ENCODE measurements around the gene MAFG.
"Not testable (repeated sequence)": the region's sequence is repeated elsewhere in the genome, so short reads cannot be mapped to it uniquely, and the experiment has no call there.

MAFG gene

DNA sequence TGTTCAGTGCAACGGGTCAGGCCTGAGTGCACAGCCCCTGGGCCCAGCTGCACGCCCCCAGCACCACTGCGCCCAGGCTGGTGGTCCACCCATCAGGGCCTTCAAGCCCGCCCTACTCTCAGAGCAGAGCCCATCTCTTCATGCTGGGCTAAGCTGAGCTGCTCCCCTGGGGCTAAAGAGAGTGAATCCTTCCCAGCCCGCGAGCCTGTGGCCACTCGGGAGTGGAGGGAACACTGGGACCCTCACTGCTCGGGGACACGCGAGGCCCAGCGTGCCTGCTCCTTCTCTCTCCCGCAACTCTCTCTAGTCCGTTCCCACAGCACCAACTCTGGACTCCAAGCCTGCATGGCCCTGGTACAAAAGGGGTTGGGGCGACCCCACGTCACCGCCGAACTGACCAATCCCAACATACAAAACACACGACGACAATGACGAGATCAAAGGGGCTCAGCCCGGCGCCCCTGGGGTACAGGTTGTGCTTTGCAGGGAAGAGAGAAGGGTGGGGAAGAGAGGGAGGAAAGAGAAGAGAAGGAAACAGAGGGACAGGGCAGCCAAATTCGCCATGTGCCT is 5.5 kb downstream of the MAFG start:
- peak; percentile 0 for DNase-seq

DNA sequence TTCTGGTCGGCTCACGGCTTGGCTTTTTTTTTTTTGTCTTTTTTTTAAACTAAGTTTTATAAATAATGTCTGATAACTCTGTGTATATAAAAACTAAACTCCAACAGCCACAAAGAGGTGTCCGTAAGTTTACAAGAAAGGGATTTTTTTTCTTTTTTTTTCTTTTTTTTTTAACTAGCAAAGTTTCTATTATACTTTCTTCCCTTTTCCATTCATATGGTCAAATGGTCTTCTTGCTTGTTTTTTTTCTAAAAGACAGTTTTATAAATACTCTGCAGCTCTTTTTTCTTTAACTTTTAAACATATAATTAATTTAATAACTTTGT is 6.0 kb downstream of the MAFG start:
- DNase-seq = no peak

DNA sequence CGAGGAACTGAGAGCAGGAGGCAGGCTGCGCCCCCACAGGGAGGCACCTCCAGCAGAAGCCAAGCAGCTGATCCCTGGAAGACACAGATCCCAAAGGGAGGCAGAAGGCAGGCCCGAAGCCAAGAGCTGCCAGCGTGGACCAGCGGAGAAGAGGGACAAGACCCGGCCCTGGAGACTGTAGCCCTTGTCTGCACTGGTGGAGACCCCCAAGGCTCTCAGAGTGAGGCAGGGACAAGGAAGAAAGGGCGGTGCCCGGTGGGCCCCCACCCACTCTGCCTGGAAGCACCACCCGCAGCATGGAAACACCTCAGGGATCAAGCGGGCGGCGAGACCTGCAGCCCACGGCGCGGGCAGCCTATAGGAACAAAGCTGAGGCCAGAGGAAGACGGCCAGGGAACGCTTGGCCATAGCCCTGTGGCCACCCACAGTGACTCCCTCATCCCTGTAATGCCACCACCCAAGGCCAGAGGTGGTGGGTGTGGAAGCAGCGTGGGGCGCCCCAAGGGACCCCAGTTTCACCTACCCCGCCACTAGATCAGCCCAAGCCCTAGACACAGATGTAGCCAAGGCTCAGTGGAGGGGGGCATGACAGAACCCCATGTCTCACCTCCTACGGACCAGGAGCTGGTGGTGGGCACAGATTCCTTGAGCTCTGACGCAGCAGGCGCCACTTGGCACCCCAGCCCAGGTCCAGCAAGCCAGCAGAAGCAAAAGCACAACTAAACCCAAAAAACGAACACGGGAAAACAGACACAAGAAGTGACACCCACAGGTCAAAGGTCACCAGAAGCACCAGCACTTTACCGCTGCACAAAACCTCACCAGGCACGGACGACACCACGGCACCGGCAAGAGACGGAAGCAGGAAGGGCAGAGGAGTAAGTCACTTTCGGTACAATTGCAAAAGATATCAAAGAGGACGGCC is 6.7 kb downstream of the MAFG start:
- DNase-seq = no peak

DNA sequence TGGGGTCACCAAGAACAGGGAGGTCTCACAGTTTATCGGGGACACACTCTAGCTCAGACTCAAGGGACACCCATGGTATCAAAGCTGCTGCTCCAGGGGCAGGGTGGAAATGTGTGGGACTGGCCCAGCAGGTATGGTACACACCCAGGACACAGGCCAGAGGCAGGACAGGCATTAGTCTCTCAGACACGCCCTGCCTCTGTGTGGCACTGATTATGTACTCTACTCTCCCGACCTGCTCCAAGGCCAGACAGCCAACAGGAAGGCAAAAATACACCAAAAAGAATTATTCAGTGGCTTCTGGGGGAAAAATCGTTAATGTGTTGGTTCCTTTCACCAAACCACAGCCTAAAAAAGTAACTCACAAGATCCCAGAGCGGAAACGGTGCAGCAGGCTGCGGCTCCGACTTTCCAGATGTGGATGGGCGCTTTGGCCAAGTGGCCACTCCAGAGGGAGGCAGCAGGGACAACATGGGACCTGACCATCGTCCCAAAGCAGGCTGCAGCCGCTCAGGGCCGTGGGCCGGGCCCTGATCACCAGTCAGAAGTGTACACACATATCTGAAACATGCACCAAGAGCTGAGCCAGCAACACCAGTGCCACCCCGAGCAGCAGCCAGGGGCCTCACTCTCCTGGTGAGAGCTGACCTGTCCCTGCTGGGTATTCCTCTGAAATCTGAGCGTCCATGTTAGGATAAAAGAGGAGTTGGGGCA is 8.5 kb downstream of the MAFG start:
- DNase-seq = peak; percentile 1

DNA sequence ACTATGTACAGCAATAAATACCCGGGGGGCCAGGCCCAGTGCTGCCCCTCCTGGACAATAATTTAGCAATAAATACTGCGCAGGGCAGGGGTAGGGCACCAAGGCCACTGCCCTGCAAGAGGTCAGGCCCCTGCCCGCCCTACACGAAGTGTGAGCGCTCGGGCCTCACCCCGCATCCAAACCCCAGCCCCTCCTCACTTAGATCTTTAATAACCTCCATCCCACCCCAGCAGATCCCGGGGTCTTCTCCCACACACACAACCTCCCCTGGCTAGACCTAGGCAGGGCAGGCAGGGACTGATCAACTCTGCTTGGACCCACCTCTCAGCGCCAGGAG is 9.2 kb downstream of the MAFG start:
- DNase-seq = not testable (repeated sequence)

DNA sequence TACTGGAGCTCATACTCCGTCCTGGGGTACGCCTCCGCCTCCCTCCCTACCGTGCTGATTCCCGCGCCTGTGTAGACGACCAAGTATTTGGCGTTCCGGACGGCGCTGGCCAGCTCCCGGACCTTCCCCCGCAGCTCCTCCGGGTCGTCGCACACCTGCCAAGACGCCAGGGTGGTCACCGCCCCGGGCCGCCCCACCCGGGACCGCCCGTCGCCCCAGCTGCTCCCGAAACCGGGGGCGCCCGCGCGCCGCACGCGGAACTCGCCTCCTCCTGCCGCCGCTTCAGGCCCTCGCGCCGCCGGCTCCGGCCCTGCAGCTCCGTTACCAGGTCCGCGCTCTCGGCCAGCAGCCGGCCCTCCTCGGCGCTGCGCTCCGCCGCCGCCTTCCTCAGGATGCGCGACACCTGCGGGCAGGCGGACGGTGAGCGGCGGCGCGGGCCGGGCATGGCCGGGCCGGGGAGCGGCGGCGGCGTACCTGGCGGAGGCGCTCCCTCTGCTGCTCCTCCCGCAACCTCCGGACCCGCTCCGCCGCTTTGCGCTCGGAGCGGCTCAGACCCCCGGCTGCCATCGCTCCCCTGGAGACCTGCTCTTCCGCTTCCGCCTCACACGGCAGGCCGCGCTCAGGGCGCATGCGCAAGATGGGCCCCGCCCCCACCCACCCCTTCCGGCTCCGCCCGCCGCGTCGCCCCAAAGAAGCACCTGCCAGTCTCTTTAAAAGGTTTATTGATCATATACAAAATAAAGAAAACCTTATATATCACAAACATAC is 9.8 kb downstream of the MAFG start, which contains the start of gene SIRT7:
TSS of gene SIRT7 (minus strand) at position 612 of the 768 bp plus-strand sequence. CDS start at position 567, 45 bp downstream.
- DNase-seq = peak; percentile 64

DNA sequence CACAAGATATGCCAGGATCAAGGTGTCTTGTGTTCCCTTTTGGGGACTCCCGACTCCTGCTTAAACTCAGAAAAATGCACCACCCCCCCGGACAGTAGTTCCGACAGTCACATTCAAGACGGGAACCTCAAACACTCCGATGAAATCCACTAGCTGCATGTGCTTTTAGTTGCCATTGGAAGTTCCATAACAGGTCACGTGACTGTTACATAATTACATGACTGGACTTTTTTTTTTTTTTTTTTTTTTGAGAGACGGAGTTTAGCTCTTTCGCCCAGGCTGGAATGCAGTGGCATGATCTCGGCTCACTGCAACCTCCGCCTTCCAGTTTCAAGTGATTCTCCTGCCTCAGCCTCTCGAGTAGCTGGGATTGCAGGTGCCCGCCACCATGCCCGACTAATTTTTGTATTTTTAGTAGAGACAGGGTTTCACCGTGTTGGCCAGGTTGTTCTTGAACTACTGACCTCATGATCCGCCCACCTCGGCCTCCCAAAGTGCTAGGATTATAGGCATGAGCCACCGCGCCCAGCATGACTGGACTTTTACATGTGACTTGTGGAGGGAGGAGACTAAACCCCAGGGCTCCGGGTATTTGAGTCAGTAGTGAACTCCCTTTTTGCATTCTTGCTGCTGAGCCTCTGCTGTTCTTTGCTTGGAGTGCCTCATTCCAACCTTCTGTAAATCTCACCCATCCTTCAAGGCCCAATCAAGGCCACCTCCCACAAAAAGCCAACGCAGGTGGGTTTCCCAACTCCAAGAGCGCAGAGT is 11.1 kb downstream of the MAFG start:
- DNase-seq = peak; percentile 79

DNA sequence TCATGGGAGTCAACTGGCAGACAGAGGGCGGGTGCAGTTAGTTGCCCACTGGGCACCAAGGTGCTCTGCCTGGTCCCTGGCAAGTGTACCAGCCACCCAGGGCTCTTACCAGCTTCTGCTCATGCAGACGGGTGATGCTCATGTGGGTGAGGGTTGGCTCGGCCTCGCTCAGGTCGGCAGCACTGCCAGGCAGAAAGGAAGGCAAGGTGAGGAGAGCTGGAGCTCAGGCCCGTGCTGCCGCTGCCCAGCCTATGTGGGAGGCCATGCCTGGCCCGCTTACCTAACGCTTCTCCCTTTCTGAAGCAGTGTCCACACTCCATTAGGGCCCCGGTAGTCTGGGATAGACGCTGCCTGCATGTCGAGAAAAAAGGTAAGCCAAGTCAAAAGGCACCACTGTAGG is 12.2 kb downstream of the MAFG start:
- DNase-seq = no peak

DNA sequence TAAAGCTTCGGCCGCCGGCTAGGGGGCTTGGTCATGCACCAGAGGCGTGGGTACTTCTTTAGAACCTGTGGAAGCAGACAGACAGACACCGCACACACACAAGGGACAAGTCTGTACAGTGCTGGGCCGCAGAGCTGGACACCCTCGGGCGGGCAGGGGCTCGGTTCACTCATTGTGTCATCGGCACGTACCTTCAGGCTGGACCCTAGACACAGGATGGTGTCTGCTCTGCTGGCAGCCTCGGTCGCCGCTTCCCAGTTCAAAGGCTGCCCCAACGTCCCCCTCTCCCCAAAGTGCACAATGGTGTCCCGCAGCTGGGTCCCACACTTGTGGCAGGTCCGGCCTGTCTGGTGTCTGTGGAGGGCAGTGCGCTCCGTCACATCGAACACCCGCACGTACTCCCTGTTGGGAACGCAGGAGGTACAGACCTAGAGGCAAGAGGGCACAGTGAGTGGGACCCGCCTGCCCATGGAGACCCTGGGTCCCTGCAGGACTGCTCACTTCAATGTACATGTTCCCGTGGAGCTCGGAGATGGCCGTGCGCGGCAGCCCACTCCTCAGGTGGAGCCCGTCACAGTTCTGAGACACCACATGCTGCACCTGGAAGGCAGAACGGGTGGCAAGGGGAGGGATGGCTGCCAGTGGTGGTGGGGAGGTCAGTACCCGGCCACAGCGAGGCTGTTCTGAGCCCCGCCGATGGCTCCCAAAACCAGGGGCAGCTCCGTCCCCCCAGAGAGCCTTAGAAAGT is 13.3 kb downstream of the MAFG start:
- no peak for DNase-seq

DNA sequence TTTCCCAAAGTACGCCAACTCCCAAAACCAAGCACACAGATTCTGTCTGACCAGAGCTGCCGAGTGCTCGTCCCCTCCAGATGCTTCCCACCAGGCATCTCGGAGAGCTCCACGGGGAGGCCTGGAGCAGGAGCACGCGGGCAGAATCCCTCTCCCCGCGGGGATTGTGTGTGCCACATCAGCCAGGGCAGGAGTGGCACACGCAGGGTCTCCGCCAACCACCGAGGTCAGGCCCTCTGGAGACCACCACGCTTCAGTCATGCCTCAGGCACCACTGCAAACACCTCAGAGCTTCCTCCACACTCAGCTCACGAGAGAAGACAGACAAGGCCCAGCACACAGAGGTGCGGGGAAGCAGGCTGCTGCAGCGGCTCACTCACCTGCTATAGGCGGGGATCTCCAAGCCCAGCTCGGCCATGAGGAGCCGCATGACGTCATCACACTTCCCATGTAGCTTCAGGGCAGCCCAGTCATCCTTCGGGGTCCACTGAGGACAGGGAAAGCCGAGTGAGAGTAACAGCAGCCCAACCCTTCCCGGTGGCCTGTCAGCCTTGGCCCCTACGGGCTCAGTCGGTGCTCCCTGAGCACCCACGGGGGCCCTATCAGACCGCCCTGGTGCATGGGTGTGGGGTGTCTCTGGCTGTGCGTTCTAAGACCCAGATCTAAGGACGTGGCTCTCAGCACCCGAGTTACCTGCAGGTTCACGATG is 14.0 kb downstream of the MAFG start:
- no peak for DNase-seq

DNA sequence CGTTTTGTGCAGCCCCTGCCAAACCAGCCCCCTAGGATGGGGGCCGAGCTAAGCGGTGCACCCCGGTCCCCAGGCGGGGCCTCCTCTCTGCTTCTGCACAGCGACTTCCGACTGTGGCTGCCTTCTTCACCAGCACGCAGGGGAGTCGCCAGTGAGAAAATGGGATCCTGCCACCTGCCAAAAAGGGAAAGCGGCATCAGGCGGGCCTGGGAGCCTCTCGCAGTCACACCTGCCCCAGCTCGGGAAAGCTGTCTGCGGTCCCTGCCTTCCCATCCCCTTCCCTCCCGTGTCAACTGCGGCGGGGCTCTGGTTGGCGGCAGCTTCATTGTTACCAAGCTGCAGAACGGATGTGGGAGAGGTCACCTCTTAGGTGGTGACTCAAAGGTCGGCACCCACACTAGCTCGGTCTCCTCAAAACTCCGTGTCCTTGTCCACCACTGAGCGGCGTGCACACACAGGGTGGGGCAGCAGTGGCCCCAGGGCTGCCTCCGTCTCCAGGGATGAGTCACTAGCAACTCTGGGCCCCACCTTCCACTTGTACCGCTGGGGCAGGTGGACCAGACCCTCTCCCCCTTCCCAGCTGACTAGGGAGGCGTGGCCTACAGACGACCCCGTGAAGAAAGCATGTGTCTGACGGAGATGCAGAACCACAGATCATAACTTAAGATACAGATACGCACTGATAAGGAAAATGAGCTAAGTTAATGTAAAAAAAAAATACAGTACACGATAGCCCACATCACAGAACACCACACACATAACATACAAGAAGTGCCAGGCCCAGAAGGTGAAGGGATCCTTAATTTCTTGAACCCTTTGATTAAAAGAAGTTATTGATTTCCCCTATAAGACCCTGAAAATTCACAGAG is 14.9 kb downstream of the MAFG start:
- DNase-seq = no peak

DNA sequence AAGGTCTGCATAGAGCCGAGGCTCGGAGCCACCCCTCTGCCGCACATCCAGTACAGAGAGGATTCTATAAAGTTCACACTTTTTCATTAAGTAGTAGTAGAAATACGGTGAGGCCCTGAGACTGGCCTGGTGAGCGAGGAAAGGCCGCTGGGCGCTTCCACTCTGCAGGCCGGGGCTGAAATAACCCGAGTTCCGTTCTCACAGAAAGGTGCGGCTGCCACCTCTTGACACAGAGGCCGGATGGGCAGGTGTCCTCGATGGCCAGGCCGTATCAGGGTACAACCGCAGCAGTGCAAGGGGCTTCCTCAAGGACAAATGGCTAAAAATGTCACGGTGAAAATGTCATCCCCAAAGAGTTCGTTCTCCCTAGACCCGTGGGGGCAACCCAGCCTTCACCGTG is 15.6 kb downstream of the MAFG start:
- DNase-seq = no peak

DNA sequence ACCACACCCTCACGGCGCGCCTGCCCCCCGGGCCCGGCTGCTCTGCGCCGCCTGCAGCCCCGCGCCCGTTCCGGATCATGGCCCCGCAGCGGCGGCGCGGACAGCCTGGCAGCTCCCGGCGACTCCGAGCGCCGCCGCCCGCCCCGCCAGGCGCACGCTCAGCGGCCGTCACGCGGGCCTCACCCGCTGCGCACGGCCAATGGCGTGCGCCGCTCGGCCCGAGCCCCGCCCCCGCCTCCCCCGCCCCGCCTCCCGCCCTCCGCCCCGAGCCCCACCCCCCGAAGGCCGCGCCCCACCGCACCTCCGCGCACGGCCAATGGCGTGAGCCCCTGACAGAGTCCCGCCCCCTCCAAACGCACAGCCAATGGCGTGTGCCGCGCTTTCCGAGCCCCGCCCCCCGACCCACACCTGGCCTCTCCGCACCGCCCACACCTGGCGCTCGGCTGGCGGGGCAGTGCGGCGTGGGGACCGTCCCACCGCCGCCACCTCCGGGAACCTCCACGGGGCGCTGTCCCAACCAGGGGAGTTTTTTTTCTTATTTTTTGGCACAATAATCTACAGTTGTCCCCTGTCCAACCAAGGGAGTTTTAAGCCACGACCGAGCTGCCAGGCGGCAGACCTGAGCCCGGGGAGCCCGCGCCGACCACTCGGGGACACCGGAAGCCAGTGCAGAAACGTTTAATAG is 16.1 kb downstream of the MAFG start, which contains the start of gene PCYT2:
TSS of gene PCYT2 (minus strand) at position 123 of the 685 bp plus-strand sequence. CDS start at position 79, 44 bp downstream.
- DNase-seq = peak; percentile 66

DNA sequence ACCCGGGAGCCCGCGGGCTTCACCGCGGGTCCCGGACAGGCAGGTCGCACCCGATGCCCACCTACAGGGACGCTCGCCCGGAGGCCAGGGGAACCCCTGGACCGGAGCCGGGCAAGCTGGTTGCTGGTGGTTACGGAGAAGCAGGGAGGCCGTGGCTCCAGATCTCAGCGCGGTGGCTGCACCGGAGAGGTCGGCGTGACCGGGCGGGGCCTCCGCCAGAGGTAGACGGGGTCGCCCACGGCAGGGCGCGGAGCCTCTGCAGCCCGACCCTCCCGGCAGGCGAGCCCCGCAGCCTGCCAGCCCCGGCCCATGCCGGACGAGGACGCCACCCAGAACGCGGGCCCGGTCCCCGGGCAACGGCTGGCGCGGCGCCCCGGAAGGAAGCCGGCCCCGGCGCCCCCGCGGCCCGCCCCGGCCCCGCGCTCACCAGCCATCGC is 16.7 kb downstream of the MAFG start:
- DNase-seq = no peak

DNA sequence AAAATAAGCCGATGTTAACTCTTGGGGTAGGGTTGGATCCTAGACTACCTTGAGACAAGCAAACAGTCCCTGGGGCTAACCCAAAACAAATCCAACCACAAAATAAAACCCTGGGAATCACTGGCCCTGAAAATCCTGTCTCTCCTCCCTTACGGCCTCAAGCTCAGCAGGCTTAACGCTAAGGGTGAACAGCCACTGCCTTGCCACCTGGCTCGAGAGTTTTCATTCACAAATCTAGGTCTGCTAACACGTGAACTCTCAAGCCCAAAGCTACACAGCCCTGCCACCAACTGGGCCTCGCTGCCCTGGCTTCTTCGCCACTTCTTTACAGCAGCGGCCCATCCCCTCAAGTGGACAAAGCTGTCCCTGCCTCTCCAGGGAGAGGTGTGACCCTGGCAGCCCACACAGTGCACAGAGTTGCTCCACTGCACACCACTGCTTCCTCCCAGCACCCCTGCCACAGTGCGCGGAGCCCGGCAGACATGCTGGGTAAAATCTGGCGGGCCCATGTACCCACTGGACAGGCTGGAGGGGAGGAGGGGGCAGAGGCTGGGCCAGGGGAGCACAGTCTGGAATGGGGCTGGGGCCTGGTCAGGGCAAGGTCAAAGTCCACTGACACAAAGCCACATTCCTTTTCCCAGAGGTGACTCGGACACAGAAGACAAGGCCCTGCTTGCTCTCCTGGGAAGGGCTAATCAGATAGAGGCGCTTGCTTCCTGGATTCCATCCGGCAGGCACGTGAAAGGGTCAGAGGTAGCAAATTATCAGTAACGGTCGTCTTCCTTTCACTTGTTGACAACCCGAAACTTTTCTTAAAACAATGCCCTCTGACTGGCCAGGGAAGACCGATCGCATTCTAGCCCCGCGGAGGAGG is 17.3 kb downstream of the MAFG start:
- DNase-seq = no peak

DNA sequence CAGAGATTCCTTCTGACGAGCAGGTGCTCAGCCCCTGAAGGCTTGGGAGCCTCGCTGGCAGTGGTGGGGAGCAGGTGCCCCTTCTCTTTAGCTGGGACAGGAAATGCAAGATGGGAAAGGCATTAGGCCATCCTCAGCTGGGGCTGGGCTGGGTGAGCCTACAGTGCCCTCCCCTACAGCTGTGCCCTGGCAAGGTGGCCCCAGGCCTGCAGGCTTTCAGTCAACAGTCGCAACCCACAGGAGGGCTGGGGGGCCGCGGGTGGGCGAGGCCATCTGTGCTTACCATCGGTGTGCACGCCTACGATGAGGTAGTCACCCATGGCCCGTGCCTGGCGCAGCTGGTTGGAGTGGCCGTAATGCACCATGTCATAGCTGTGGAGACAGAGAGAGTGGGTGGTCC is 18.3 kb downstream of the MAFG start:
- no peak for DNase-seq

DNA sequence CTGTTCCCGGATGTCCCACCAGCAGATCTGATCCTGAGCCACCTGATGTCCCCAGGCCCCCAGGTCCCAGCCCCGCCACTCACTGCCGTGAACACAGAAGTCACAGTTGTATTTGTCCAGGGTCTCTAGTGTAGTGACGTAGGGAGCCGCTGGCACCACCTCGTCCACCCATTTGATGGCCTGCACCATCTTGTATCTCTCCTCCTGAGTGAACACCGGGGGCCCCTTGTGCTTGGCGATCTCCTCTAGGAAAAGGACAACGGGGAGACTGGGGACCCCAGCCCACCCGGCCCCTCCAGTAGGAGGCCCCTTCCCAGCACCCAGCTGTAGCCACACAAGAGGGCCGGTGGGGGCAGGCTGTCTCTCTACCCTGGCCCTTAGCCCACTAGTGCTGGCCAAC is 18.7 kb downstream of the MAFG start:
- no peak for DNase-seq
